WTC11 (cell line): Measurements from ENCODE around the gene PTPRF. TPM values are rescaled to one million over a fixed set of nuclear protein-coding genes. Genes with fewer than 3 reads are reported as not detected.
A peak's percentile ranks its signal among the peaks of the same experiment; 100 is the strongest.

Experiments
- ATAC-seq: fragments of 200-7000 bp; cut with Tn5 transposase; 2 replicates; pipeline ENCODE4 v1.10.0; 2021; ENCODE audit warnings: mild to moderate bottlenecking, moderate library complexity
- CTCF ChIA-PET: fragments of 300-600 bp; sonication (Branson Sonifier 250); formaldehyde crosslinking; loops from one replicate; lab custom pipeline; 2021; ENCODE audit warnings: antibody characterized with exemption; lab: Charles Lee
- POLR2A ChIA-PET: fragments of 350-600 bp; sonication (Branson Sonifier 250); formaldehyde crosslinking; loops from one replicate; lab custom pipeline; 2021; ENCODE audit warnings: antibody characterized with exemption; lab: Charles Lee
- DNase-seq: peaks from one replicate; pipeline ENCODE4 v3.0.0; 2021; ENCODE audit warnings: low spot score
- H3K27ac Mint-ChIP-seq: 2 replicates; pipeline ENCODE4 v1.8.0; 2021; ENCODE audit warnings: mixed read lengths
- H3K27me3 Mint-ChIP-seq: 2 replicates; pipeline ENCODE4 v1.8.0; 2021; ENCODE audit warnings: low read depth, mild to moderate bottlenecking, moderate library complexity, mixed read lengths
- H3K36me3 Mint-ChIP-seq: 2 replicates; pipeline ENCODE4 v1.8.0; 2021; ENCODE audit warnings: mixed read lengths
- H3K4me1 Mint-ChIP-seq: 2 replicates; pipeline ENCODE4 v1.8.0; 2022; ENCODE audit warnings: mixed read lengths
- H3K4me3 Mint-ChIP-seq: 2 replicates; pipeline ENCODE4 v1.8.0; 2021; ENCODE audit warnings: mild to moderate bottlenecking, moderate library complexity, mixed read lengths
- H3K9me3 Mint-ChIP-seq: 2 replicates; pipeline ENCODE4 v1.8.0; 2021; ENCODE audit warnings: mixed read lengths
- CBFB ChIP-seq: sonication (generic); formaldehyde crosslinking; IDR thresholded peaks from 2 replicates; pipeline ENCODE4 v1.8.1; 2022; ENCODE audit warnings: mild to moderate bottlenecking, low read depth, missing genetic modification reagents
- CREB1 ChIP-seq: sonication (generic); formaldehyde crosslinking; IDR thresholded peaks from 2 replicates; pipeline ENCODE4 v1.8.0; 2023; ENCODE audit warnings: mild to moderate bottlenecking, missing genetic modification reagents
- ELF4 ChIP-seq: sonication (generic); formaldehyde crosslinking; IDR thresholded peaks from 2 replicates; pipeline ENCODE4 v1.8.1; 2022; ENCODE audit warnings: low read depth, mild to moderate bottlenecking, moderate library complexity, missing genetic modification reagents
- EMX1 ChIP-seq: fragments of 250-450 bp; sonication (Bioruptor Pico); IDR thresholded peaks from 2 replicates; pipeline ENCODE4 v1.8.0; 2021; ENCODE audit warnings: mild to moderate bottlenecking
- MXD4 ChIP-seq: fragments of 250-450 bp; sonication (Bioruptor Pico); IDR thresholded peaks from 2 replicates; pipeline ENCODE4 v1.8.0; 2021; ENCODE audit warnings: mild to moderate bottlenecking, moderate library complexity, borderline replicate concordance
- OVOL2 ChIP-seq: fragments of 250-450 bp; sonication (Bioruptor Pico); IDR thresholded peaks from 2 replicates; pipeline ENCODE4 v1.9.0; 2021; ENCODE audit warnings: mild to moderate bottlenecking, borderline replicate concordance
- ZBTB21 ChIP-seq: sonication (generic); formaldehyde crosslinking; IDR thresholded peaks from 2 replicates; pipeline ENCODE4 v1.8.1; 2023; ENCODE audit warnings: mild to moderate bottlenecking, missing genetic modification reagents, borderline replicate concordance
- ZNF121 ChIP-seq: sonication (generic); formaldehyde crosslinking; IDR thresholded peaks from 2 replicates; pipeline ENCODE4 v1.8.0; 2023; ENCODE audit warnings: missing genetic modification reagents
- ZNF219 ChIP-seq: sonication (generic); formaldehyde crosslinking; IDR thresholded peaks from 2 replicates; pipeline ENCODE4 v1.8.0; 2023; ENCODE audit warnings: missing genetic modification reagents, mild to moderate bottlenecking, borderline replicate concordance
- ZNF232 ChIP-seq: sonication (generic); formaldehyde crosslinking; IDR thresholded peaks from 2 replicates; pipeline ENCODE4 v1.8.0; 2022; ENCODE audit warnings: mild to moderate bottlenecking, missing genetic modification reagents
- ZNF671 ChIP-seq: fragments of 250-450 bp; sonication (Bioruptor Pico); IDR thresholded peaks from 2 replicates; pipeline ENCODE4 v1.8.0; 2021; ENCODE audit warnings: mild to moderate bottlenecking
- total RNA-seq: library from RNA; stranded (reverse); gene quantifications from 3 replicates; pipeline ENCODE4 v1.2.3, GENCODE V29; 2021
- TF ChIP-seq, protein P1 (sequence below): sonication (generic); formaldehyde crosslinking; IDR thresholded peaks from 2 replicates; pipeline ENCODE4 v1.8.0; 2022; ENCODE audit warnings: mild to moderate bottlenecking, missing genetic modification reagents
- TF ChIP-seq, protein P2 (sequence below): sonication (generic); formaldehyde crosslinking; IDR thresholded peaks from 2 replicates; pipeline ENCODE4 v1.8.1; 2022; ENCODE audit warnings: mild to moderate bottlenecking, moderate library complexity, missing genetic modification reagents
- TF ChIP-seq, protein P3 (sequence below): sonication (generic); formaldehyde crosslinking; IDR thresholded peaks from 2 replicates; pipeline ENCODE4 v1.8.1; 2023; ENCODE audit warnings: mild to moderate bottlenecking, moderate library complexity, missing genetic modification reagents
- TF ChIP-seq, protein P4 (sequence below): sonication (generic); formaldehyde crosslinking; IDR thresholded peaks from 2 replicates; pipeline ENCODE4 v1.8.1; 2023; ENCODE audit warnings: mild to moderate bottlenecking, missing genetic modification reagents, moderate library complexity
- TF ChIP-seq, protein P5 (sequence below): fragments of 200-600 bp; IDR thresholded peaks from 2 replicates; pipeline ENCODE4 v1.8.0; 2022; ENCODE audit warnings: antibody characterized with exemption
- TF ChIP-seq, protein P6 (sequence below): sonication (generic); formaldehyde crosslinking; IDR thresholded peaks from 2 replicates; pipeline ENCODE4 v1.8.0; 2023; ENCODE audit warnings: missing genetic modification reagents

The PTPRF gene
- total RNA-seq, 1 experiment from 2014 or later: 248 TPM

DNA sequence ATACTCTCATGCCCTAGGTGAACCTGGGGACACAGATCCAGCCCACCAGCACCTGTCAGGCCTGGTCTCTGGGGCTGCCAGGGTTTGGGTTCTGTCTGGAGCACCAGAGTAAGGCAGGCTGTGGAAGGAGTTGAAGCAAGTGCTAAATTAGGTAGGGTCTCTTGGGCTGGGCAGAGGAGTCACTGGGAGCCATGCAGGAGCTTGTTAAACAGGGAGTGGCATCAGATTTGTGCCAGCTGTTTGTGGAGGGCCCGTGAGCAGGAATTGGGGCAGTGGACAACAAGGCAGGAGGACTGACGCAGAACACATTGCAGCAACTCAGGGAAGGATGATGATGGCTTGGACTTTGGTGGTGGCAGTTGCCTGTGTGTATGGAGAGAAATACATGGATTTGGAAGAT is 56.3 kb downstream of the PTPRF start:
- DNase-seq: no peak
- H3K9me3 Mint-ChIP-seq: no peaks in the 10 kb centered on the region
- TF ChIP-seq, protein P1, sequence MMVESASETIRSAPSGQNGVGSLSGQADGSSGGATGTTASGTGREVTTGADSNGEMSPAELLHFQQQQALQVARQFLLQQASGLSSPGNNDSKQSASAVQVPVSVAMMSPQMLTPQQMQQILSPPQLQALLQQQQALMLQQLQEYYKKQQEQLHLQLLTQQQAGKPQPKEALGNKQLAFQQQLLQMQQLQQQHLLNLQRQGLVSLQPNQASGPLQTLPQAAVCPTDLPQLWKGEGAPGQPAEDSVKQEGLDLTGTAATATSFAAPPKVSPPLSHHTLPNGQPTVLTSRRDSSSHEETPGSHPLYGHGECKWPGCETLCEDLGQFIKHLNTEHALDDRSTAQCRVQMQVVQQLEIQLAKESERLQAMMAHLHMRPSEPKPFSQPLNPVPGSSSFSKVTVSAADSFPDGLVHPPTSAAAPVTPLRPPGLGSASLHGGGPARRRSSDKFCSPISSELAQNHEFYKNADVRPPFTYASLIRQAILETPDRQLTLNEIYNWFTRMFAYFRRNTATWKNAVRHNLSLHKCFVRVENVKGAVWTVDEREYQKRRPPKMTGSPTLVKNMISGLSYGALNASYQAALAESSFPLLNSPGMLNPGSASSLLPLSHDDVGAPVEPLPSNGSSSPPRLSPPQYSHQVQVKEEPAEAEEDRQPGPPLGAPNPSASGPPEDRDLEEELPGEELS: no peak
- TF ChIP-seq, protein P2, sequence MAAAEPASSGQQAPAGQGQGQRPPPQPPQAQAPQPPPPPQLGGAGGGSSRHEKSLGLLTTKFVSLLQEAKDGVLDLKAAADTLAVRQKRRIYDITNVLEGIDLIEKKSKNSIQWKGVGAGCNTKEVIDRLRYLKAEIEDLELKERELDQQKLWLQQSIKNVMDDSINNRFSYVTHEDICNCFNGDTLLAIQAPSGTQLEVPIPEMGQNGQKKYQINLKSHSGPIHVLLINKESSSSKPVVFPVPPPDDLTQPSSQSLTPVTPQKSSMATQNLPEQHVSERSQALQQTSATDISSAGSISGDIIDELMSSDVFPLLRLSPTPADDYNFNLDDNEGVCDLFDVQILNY (CRISPR knock-in tag): no peak
- TF ChIP-seq, protein P3, sequence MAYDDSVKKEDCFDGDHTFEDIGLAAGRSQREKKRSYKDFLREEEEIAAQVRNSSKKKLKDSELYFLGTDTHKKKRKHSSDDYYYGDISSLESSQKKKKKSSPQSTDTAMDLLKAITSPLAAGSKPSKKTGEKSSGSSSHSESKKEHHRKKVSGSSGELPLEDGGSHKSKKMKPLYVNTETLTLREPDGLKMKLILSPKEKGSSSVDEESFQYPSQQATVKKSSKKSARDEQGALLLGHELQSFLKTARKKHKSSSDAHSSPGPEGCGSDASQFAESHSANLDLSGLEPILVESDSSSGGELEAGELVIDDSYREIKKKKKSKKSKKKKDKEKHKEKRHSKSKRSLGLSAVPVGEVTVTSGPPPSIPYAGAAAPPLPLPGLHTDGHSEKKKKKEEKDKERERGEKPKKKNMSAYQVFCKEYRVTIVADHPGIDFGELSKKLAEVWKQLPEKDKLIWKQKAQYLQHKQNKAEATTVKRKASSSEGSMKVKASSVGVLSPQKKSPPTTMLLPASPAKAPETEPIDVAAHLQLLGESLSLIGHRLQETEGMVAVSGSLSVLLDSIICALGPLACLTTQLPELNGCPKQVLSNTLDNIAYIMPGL (CRISPR knock-in tag): no peak
- no peak for TF ChIP-seq EMX1
- TF ChIP-seq, all 79 proteins: peak for 0
- H3K36me3 Mint-ChIP-seq: peaks cover 15% of the 10 kb centered on the region; the same call in 1 of the 2 replicates
- H3K27me3 Mint-ChIP-seq: no peaks in the 10 kb centered on the region
- ChIA-PET POLR2A (interaction anchor here (1.1 kb wide), 1 partner anchor 37 kb away, joined by 3 read pairs; no protein-coding TSS in a partner anchor), CTCF (no interaction called here)
- H3K4me3 Mint-ChIP-seq: no peak overlapping the region
- no peaks in the 10 kb centered on the region for H3K4me1 Mint-ChIP-seq
- ATAC-seq: no peak
- peak overlapping the region; percentile 48 for H3K27ac Mint-ChIP-seq

DNA sequence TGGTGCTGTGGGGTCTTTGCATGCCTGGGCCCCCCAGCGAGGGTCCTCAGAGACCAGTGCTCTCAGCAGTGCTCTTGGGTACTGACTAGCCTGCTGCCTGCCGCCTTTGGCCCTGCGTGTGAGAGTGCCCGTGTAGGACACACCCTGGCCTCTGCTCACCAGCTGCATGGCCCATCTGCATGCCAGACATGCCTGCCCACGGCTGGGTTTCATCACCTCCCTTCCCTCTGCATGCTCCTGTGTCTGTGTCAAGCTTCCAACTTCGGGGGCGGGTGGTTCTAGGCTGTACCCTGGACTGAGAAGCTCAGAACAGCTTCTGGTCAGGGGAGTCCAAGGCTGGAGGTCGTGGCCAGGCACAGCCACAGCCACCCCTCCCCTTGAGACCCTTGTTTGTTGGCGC is 56.9 kb downstream of the PTPRF start:
- H3K36me3 Mint-ChIP-seq: peaks cover 21% of the 10 kb centered on the region; the same call in 1 of the 2 replicates
- POLR2A ChIA-PET: interaction anchor here (1.1 kb wide), 1 partner anchor 37 kb away, joined by 3 read pairs; no protein-coding TSS in a partner anchor
- DNase-seq: no peak
- H3K4me3 Mint-ChIP-seq: no peak overlapping the region
- no peaks in the 10 kb centered on the region for H3K4me1 Mint-ChIP-seq
- TF ChIP-seq, protein P4, sequence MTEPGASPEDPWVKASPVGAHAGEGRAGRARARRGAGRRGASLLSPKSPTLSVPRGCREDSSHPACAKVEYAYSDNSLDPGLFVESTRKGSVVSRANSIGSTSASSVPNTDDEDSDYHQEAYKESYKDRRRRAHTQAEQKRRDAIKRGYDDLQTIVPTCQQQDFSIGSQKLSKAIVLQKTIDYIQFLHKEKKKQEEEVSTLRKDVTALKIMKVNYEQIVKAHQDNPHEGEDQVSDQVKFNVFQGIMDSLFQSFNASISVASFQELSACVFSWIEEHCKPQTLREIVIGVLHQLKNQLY (CRISPR knock-in tag): no peak
- no peak for TF ChIP-seq ZNF121 (CRISPR knock-in tag)
- no peak for TF ChIP-seq ZNF671 (CRISPR knock-in tag)
- no peak for TF ChIP-seq CBFB
- TF ChIP-seq, protein P3 (CRISPR knock-in tag): no peak
- TF ChIP-seq ZNF219 (CRISPR knock-in tag): no peak
- TF ChIP-seq, protein P2 (CRISPR knock-in tag): no peak
- TF ChIP-seq, protein P5, sequence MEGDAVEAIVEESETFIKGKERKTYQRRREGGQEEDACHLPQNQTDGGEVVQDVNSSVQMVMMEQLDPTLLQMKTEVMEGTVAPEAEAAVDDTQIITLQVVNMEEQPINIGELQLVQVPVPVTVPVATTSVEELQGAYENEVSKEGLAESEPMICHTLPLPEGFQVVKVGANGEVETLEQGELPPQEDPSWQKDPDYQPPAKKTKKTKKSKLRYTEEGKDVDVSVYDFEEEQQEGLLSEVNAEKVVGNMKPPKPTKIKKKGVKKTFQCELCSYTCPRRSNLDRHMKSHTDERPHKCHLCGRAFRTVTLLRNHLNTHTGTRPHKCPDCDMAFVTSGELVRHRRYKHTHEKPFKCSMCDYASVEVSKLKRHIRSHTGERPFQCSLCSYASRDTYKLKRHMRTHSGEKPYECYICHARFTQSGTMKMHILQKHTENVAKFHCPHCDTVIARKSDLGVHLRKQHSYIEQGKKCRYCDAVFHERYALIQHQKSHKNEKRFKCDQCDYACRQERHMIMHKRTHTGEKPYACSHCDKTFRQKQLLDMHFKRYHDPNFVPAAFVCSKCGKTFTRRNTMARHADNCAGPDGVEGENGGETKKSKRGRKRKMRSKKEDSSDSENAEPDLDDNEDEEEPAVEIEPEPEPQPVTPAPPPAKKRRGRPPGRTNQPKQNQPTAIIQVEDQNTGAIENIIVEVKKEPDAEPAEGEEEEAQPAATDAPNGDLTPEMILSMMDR: no peak
- TF ChIP-seq ZNF232: no peak
- no peak for TF ChIP-seq MXD4 (CRISPR knock-in tag)
- TF ChIP-seq, protein P6, sequence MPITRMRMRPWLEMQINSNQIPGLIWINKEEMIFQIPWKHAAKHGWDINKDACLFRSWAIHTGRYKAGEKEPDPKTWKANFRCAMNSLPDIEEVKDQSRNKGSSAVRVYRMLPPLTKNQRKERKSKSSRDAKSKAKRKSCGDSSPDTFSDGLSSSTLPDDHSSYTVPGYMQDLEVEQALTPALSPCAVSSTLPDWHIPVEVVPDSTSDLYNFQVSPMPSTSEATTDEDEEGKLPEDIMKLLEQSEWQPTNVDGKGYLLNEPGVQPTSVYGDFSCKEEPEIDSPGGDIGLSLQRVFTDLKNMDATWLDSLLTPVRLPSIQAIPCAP (CRISPR knock-in tag): no peak
- TF ChIP-seq ELF4: no peak
- no peak for TF ChIP-seq OVOL2
- TF ChIP-seq CREB1: no peak
- no peak for TF ChIP-seq ZBTB21 (CRISPR knock-in tag)
- CTCF ChIA-PET: no interaction called here
- peak overlapping the region; percentile 48; the same call in 1 of the 2 replicates for H3K27ac Mint-ChIP-seq
- H3K9me3 Mint-ChIP-seq: no peaks in the 10 kb centered on the region
- no peaks in the 10 kb centered on the region for H3K27me3 Mint-ChIP-seq
- no peak for ATAC-seq
